Body of pancreas (tissue), 4 donors: ENCODE measurements around the gene KMT2D. TPM values are rescaled to one million over a fixed set of nuclear protein-coding genes. Genes with fewer than 3 reads are reported as not detected.

ENCODE experiments used
- ATAC-seq: fragments of 150-250 bp; one replicate; pipeline ENCODE4 v1.9.1; 2016
- DNase-seq, 4 donors: peaks; one replicate each; pipeline ENCODE4 v3.0.0-alpha.2; 2019
- H3K27ac ChIP-seq, 4 donors: fragments of 200-600 bp; sonication (generic); 1 replicate in 3 of 4; 2 replicates in 1 of 4; pipeline versions ENCODE4 v1.5.1 to v1.6.1; 2016 to 2019; ENCODE audit warnings: mild to moderate bottlenecking in 1 of 4, mixed read lengths in 1 of 4, moderate library complexity in 1 of 4
- H3K27me3 ChIP-seq, 2 donors: fragments of 200-600 bp; sonication (generic); one replicate each; pipeline ENCODE4 v1.6.0; 2016; ENCODE audit warnings: mild to moderate bottlenecking in 1 of 2
- H3K36me3 ChIP-seq, 2 donors: fragments of 200-600 bp; sonication (generic); replicated peaks in 1 of 2; 2 replicates each; pipeline ENCODE4 v1.5.1; 2016; ENCODE audit warnings: low read depth in 2 of 2; ENCODE audit not compliant: insufficient read depth in 1 of 2
- H3K4me1 ChIP-seq: fragments of 200-600 bp; sonication (generic); one replicate; pipeline ENCODE4 v1.6.0; 2016
- H3K4me3 ChIP-seq, 2 donors: fragments of 200-600 bp; sonication (generic); 1 replicate in 1 of 2; 2 replicates in 1 of 2; pipeline ENCODE4 v1.5.1; 2016 to 2019
- H3K9me3 ChIP-seq, 3 donors: fragments of 200-600 bp; sonication (generic); 1 replicate in 2 of 3; 2 replicates in 1 of 3; pipeline ENCODE4 v1.5.1; 2016
- POLR2A ChIP-seq, 3 donors: fragments of 450-650 bp; IDR thresholded peaks; one replicate each; pipeline ENCODE4 v1.6.1; 2016; ENCODE audit warnings: antibody characterized with exemption in 3 of 3, mild to moderate bottlenecking in 2 of 3
- WGBS, 2 donors: methylation state at CpG; one replicate each; pipeline ENCODE4 v1.1.5; 2017; 5-methylcytosine and 5-hydroxymethylcytosine counted together
- intact Hi-C: fragments of 100-400 bp; cut with DNase I; formaldehyde crosslinking; loops from one replicate; pipeline ENCODE4 v1.15.1; 2023
- total RNA-seq, 2 donors: library from RNA; depleted of rRNA; stranded (reverse); fragments of >200 nt; gene quantifications; one replicate each; pipeline ENCODE4 v1.1.0, GENCODE V29; 2016
- TF ChIP-seq, protein P1 (sequence below), 7 experiments: fragments of 450-650 bp in 4 of 7; fragments of 200-600 bp in 3 of 7; sonication (generic) in 3 of 7; IDR thresholded peaks; one replicate each; pipeline ENCODE4 v1.5.1; 2016 to 2019; ENCODE audit warnings: antibody characterized with exemption in 7 of 7

The KMT2D gene
- total RNA-seq, 2 donors from 2014 or later, result 38.4 to 51.1 TPM

DNA sequence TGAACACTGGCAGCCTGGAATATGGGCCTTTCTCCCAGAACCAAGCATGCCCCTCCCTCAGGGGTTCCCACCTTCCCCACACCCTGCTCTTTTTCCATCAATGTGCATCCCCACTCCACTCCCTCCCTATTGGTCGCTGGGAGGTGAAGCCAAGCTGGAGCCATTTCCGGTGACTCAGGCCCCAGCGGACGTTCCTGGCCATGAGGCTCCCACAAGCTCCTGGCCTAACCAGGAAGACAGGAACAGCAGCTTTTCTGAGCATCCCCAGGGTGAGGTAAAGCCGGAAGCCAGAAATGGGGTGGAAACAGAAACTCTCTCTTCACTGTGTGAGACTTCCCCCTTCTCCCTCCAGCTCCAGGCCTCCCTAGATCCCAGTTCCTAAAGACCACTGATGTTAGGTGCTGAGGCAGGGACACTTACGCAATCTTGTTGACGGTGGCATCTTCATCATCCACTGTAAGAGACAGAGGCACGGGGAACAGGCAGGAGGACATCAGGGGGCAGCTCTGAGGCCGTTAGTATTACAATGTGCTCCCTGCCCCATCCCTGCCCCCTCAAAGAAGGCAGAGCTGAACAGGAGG, 45.0 kb upstream of the KMT2D start:
- Histone ChIP-seq H3K9me3 (no peaks in the 10 kb centered on the region), H3K4me3 (no peak overlapping the region), H3K4me1 (peaks cover 29% of the 10 kb centered on the region), H3K27me3 (no peaks in the 10 kb centered on the region), H3K36me3 (peaks cover 0 to 10% of the 10 kb centered on the region in 2 donors), H3K27ac (no peak overlapping the region)
- TF ChIP-seq, protein P1, sequence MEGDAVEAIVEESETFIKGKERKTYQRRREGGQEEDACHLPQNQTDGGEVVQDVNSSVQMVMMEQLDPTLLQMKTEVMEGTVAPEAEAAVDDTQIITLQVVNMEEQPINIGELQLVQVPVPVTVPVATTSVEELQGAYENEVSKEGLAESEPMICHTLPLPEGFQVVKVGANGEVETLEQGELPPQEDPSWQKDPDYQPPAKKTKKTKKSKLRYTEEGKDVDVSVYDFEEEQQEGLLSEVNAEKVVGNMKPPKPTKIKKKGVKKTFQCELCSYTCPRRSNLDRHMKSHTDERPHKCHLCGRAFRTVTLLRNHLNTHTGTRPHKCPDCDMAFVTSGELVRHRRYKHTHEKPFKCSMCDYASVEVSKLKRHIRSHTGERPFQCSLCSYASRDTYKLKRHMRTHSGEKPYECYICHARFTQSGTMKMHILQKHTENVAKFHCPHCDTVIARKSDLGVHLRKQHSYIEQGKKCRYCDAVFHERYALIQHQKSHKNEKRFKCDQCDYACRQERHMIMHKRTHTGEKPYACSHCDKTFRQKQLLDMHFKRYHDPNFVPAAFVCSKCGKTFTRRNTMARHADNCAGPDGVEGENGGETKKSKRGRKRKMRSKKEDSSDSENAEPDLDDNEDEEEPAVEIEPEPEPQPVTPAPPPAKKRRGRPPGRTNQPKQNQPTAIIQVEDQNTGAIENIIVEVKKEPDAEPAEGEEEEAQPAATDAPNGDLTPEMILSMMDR (IDR thresholded peaks at IDR 0.05), result no peak
- TF ChIP-seq POLR2A (IDR thresholded peaks at IDR 0.05), result no peak
- DNase-seq (no peak), ATAC-seq (no peak)
- WGBS, 2 donors, result 75 to 81% methylated on average over 8 to 9 of the region's 9 CpGs
- intact Hi-C loops, result no loop called here

DNA sequence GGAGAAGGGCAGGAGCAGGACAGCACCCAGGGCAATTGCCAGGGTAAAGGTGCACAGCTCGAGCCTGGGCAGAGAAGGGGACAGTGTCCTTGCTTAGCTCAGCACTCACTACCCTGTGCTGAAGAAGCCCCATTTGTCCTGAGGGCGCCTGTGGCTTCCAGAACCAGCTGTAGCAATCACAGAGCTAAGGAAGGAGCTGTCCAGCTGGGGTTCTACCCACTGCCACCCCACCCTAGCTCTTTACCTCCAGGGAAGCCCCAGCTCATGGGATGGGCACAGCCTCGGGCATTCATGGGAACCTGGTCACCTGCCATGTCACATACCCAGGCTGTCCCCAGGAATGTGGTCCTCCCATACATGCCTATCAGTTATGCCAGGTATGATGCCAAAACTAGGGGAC, 44.2 kb upstream of the KMT2D start:
- intact Hi-C loops, result no loop called here
- Histone ChIP-seq H3K4me3 (no peak overlapping the region), H3K4me1 (peaks cover 29% of the 10 kb centered on the region), H3K27ac (no peak overlapping the region), H3K27me3 (no peaks in the 10 kb centered on the region), H3K36me3 (peaks cover 0 to 11% of the 10 kb centered on the region in 2 donors), H3K9me3 (no peaks in the 10 kb centered on the region)
- 42 to 80% methylated on average over 3 of the region's 3 CpGs for WGBS, 2 donors
- TF ChIP-seq, protein P1 (IDR thresholded peaks at IDR 0.05), result no peak
- no peak for TF ChIP-seq POLR2A (IDR thresholded peaks at IDR 0.05)
- DNase-seq, result no peak
- ATAC-seq, result no peak

DNA sequence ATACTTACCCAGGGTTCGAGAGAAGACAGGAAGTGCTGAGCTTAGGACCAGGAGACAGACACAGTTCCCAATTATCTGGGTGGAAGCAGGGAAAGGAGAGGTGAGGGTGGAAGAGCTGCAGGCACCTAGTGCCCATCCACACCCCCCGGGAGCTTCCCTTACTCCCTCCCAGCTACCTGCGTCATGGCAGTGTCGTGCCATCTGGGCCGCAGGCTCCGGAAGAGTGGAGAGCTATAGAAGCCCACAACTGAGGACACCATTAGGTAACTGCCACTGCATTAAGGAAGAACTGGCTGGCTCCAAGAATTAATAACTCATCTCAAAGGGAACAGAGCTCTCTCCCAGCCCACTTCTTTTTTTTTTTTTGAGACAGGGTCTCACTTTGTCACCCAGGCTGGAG, 39.8 kb upstream of the KMT2D start:
- no peaks in the 10 kb centered on the region for H3K9me3 ChIP-seq
- no peak for TF ChIP-seq POLR2A (IDR thresholded peaks at IDR 0.05)
- TF ChIP-seq, protein P1 (IDR thresholded peaks at IDR 0.05), result no peak
- DNase-seq (no peak), ATAC-seq (no peak)
- H3K4me1 ChIP-seq, result no peaks in the 10 kb centered on the region
- no peaks in the 10 kb centered on the region for H3K27me3 ChIP-seq
- intact Hi-C loops, result no loop called here
- peaks cover 0 to 11% of the 10 kb centered on the region in 2 donors for H3K36me3 ChIP-seq
- 89 to 91% methylated on average over 6 of the region's 6 CpGs for WGBS, 2 donors
- no peak overlapping the region for H3K4me3 ChIP-seq
- no peak overlapping the region for H3K27ac ChIP-seq

DNA sequence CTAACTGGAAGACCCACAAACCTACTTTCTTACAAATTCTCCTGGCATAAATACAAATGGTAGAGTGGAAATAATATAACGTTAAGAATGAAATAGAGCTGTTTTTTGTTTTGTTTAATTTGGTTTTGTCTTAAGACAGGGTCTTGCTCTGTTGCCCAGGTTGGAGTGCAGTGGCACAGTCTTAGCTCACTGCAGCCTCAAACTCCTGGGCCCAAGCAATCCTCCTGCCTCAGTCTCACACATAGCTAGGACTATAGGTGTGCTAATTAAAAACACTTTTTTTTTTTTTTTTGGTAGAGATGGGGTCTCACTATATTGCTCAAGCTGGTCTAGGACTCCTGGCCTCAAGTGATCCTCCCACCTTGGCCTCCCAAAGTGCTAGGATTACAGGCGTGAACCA, 38.1 kb upstream of the KMT2D start:
- no peak for DNase-seq
- intact Hi-C loops, result no loop called here
- Histone ChIP-seq H3K4me3 (no peak overlapping the region), H3K9me3 (no peaks in the 10 kb centered on the region), H3K27ac (no peak overlapping the region), H3K27me3 (peaks cover 0 to 10% of the 10 kb centered on the region in 2 donors), H3K4me1 (peaks cover 11% of the 10 kb centered on the region), H3K36me3 (peaks cover 0 to 11% of the 10 kb centered on the region in 2 donors)
- 95 to 100% methylated on average over 2 of the region's 2 CpGs for WGBS, 2 donors
- no peak for ATAC-seq
- TF ChIP-seq, protein P1 (IDR thresholded peaks at IDR 0.05), result no peak

DNA sequence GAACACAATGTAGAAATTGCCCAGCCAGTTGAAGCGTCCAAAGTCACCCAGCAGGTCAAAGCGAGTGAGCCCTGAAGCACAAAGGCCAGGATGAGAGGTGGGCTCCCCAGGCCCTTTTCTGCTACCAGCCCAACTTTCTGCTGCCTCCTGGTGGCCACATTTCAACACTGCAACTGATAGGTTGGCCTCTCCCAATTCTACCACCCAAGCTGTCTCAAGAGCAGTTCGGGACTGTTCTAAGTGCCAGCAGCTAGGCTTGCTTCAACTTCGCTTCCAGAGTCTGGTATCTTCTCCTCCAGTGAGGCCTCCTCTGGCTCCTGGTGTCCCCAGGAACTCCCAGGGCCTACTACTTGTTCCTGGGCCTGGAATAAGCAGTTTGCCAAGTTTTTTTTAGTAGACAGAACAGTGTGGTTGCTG, 37.4 kb upstream of the KMT2D start:
- WGBS, 2 donors, result 65 to 78% methylated on average over 2 to 4 of the region's 4 CpGs
- no peaks in the 10 kb centered on the region for H3K9me3 ChIP-seq
- H3K27ac ChIP-seq, result no peak overlapping the region
- peak; percentile 57 for ATAC-seq
- H3K4me3 ChIP-seq, result no peak overlapping the region
- TF ChIP-seq, protein P1 (IDR thresholded peaks at IDR 0.05), result peak; percentile 49 to 80 (median 68)
- TF ChIP-seq POLR2A (IDR thresholded peaks at IDR 0.05), result no peak
- peaks cover 0 to 17% of the 10 kb centered on the region in 2 donors for H3K27me3 ChIP-seq
- peaks cover 12% of the 10 kb centered on the region for H3K4me1 ChIP-seq
- intact Hi-C loops, result no loop called here
- H3K36me3 ChIP-seq, result peaks cover 0 to 11% of the 10 kb centered on the region in 2 donors
- DNase-seq, result peak; percentile 47 to 62 (median 56)
